HG03095 (cell line): ENCODE measurements around the gene MINPP1.
"Not testable (repeated sequence)": the region's sequence is repeated elsewhere in the genome, so short reads cannot be mapped to it uniquely, and the experiment has no call there.

Source experiments
- ATAC-seq: cut with Tn5 transposase; IDR thresholded peaks from one replicate; pipeline ENCODE4 v1.9.1; 2021; ENCODE audit warnings: moderate library complexity; ENCODE audit not compliant: unreplicated experiment

The MINPP1 gene

GRCh38 chr10:87504640-87505365, at the start of gene MINPP1:
Gene MINPP1, plus strand, starts transcription at chr10:87504893. Its CDS starts 23 bp downstream, at chr10:87504916.
- peak; percentile 88 for ATAC-seq

- ATAC-seq: not testable (repeated sequence)
These were observed 48.0 kb upstream of the MINPP1 start for GRCh38 chr10:87456586-87457220.

- ATAC-seq: not testable (repeated sequence)
These were observed 42.9 kb upstream of the MINPP1 start for GRCh38 chr10:87461751-87462150.

- not testable (repeated sequence) for ATAC-seq
These were observed 37.8 kb upstream of the MINPP1 start for GRCh38 chr10:87466849-87467248.

GRCh38 chr10:87488733-87489132, 16.0 kb upstream of the MINPP1 start:
- not testable (repeated sequence) for ATAC-seq

- ATAC-seq: not testable (repeated sequence)
These were observed 14.4 kb upstream of the MINPP1 start for GRCh38 chr10:87490285-87490684.

- not testable (repeated sequence) for ATAC-seq
These were observed 12.2 kb upstream of the MINPP1 start for GRCh38 chr10:87492450-87492849.

- ATAC-seq: not testable (repeated sequence)
These were observed 9.2 kb upstream of the MINPP1 start for GRCh38 chr10:87495446-87495845.

GRCh38 chr10:87497386-87497785, 7.3 kb upstream of the MINPP1 start:
- ATAC-seq: not testable (repeated sequence)

- ATAC-seq: not testable (repeated sequence)
These were observed 6.4 kb upstream of the MINPP1 start for GRCh38 chr10:87498106-87498789.

GRCh38 chr10:87500646-87501048, 4.0 kb upstream of the MINPP1 start:
- no peak for ATAC-seq

- no peak for ATAC-seq
These were observed 1.3 kb upstream of the MINPP1 start for GRCh38 chr10:87503401-87503800.

- no peak for ATAC-seq
These were observed 807 bp upstream of the MINPP1 start for GRCh38 chr10:87503886-87504285.

GRCh38 chr10:87504307-87504639, 420 bp upstream of the MINPP1 start:
- ATAC-seq: no peak

- ATAC-seq: peak; percentile 61
These were observed 846 bp downstream of the MINPP1 start for GRCh38 chr10:87505366-87506111.

- no peak for ATAC-seq
These were observed 2.3 kb downstream of the MINPP1 start for GRCh38 chr10:87506956-87507355.

GRCh38 chr10:87507879-87508483, 3.3 kb downstream of the MINPP1 start:
- ATAC-seq: no peak

GRCh38 chr10:87508837-87509236, 4.1 kb downstream of the MINPP1 start:
- no peak for ATAC-seq

GRCh38 chr10:87510025-87510424, 5.3 kb downstream of the MINPP1 start:
- no peak for ATAC-seq

- ATAC-seq: no peak
These were observed 6.8 kb downstream of the MINPP1 start for GRCh38 chr10:87511526-87511925.

- no peak for ATAC-seq
These were observed 14.2 kb downstream of the MINPP1 start for GRCh38 chr10:87518937-87519336.
